HG03064 (cell line): ENCODE measurements around the gene C1orf35.
"Not testable (repeated sequence)": the region's sequence is repeated elsewhere in the genome, so short reads cannot be mapped to it uniquely, and the experiment has no call there.

Experiments used
- ATAC-seq: cut with Tn5 transposase; IDR thresholded peaks from one replicate; pipeline ENCODE4 v1.9.1; 2021; ENCODE audit warnings: low read depth; ENCODE audit not compliant: unreplicated experiment

Gene C1orf35

GRCh38 chr1:228142701-228143136, 39.6 kb upstream of the C1orf35 start:
- no peak for ATAC-seq

GRCh38 chr1:228142155-228142691, 39.1 kb upstream of the C1orf35 start:
- no peak for ATAC-seq

GRCh38 chr1:228141226-228142044, 38.3 kb upstream of the C1orf35 start:
- no peak for ATAC-seq

- ATAC-seq: no peak
Measured at GRCh38 chr1:228140724-228141225, 37.6 kb upstream of the C1orf35 start.

GRCh38 chr1:228139931-228140723, 37.0 kb upstream of the C1orf35 start, which contains the start of gene GUK1:
GUK1 (plus strand) TSS chr1:228140279; CDS start chr1:228140303, 24 bp downstream.
- peak; percentile 87 for ATAC-seq

- ATAC-seq: no peak
Measured at GRCh38 chr1:228139406-228139930, 36.3 kb upstream of the C1orf35 start.

GRCh38 chr1:228136901-228137300, 33.8 kb upstream of the C1orf35 start:
- no peak for ATAC-seq

GRCh38 chr1:228134591-228134990, 31.5 kb upstream of the C1orf35 start:
- no peak for ATAC-seq

- no peak for ATAC-seq
Measured at GRCh38 chr1:228131766-228132165, 28.6 kb upstream of the C1orf35 start.

GRCh38 chr1:228125185-228125584, 22.1 kb upstream of the C1orf35 start:
- ATAC-seq: no peak

GRCh38 chr1:228123505-228123904, 20.4 kb upstream of the C1orf35 start:
- no peak for ATAC-seq

- ATAC-seq: no peak
Measured at GRCh38 chr1:228122921-228123441, 19.9 kb upstream of the C1orf35 start.

GRCh38 chr1:228120857-228121489, 17.8 kb upstream of the C1orf35 start:
- ATAC-seq: no peak

GRCh38 chr1:228120351-228120750, 17.2 kb upstream of the C1orf35 start:
- ATAC-seq: no peak

GRCh38 chr1:228118040-228118439, 14.9 kb upstream of the C1orf35 start:
- ATAC-seq: no peak

- ATAC-seq: no peak
Measured at GRCh38 chr1:228117335-228117734, 14.2 kb upstream of the C1orf35 start.

- no peak for ATAC-seq
Measured at GRCh38 chr1:228114827-228115226, 11.7 kb upstream of the C1orf35 start.

- ATAC-seq: no peak
Measured at GRCh38 chr1:228112617-228113016, 9.5 kb upstream of the C1orf35 start.

GRCh38 chr1:228112167-228112566, 9.0 kb upstream of the C1orf35 start:
- ATAC-seq: no peak

GRCh38 chr1:228111315-228111714, 8.2 kb upstream of the C1orf35 start:
- ATAC-seq: not testable (repeated sequence)
